HCT116 (cell line): ENCODE results near the gene PYGB. TPM values are rescaled to one million over a fixed set of nuclear protein-coding genes. Genes with fewer than 3 reads are reported as not detected.

Experiments
- ATAC-seq: fragments of 200-7000 bp; cut with Tn5 transposase; 2 replicates; pipeline ENCODE4 v1.9.1; 2020; ENCODE audit warnings: mild to moderate bottlenecking, moderate library complexity
- BruUV-seq: library from RNA; stranded (reverse); fragments of 400-500 nt; replicated peaks from 2 replicates; lab custom pipeline; 2021; lab: Mats Ljungman, UMichigan
- CTCF ChIA-PET: fragments of 300-600 bp; sonication (Branson Sonifier 250); formaldehyde crosslinking; loops from one replicate; lab custom pipeline; 2021; ENCODE audit warnings: antibody characterized with exemption; lab: Charles Lee
- POLR2A ChIA-PET: fragments of 300-600, 350-600 bp; sonication (Branson Sonifier 250); formaldehyde crosslinking; loops from one replicate; lab custom pipeline; 2021; ENCODE audit warnings: antibody characterized with exemption; lab: Charles Lee
- RAD21 ChIA-PET, 2 experiments: fragments of 300-600 bp; sonication (Branson Sonifier 250); formaldehyde crosslinking; loops; one replicate each; lab custom pipeline; 2023; ENCODE audit warnings: low total read pairs in 2 of 2; ENCODE audit not compliant: uncharacterized antibody in 2 of 2, unreplicated experiment in 2 of 2, low non-redundant PET in 1 of 2; lab: Charles Lee
- DNase-seq: peaks from one replicate; pipeline ENCODE4 v3.0.0-alpha.2; 2010; ENCODE audit warnings: low read depth, low spot score
- H2AFZ ChIP-seq: fragments of 200-600 bp; shearing (Covaris generic), sonication (generic); 2 replicates; pipeline ENCODE4 v1.6.1; 2017; ENCODE audit warnings: low read depth, mixed run types, mixed read lengths, antibody characterized with exemption, low read length; ENCODE audit not compliant: poor library complexity, severe bottlenecking
- H3K27ac ChIP-seq: 2 replicates; pipeline ENCODE4 v1.5.1; 2012; ENCODE audit warnings: low read depth, low read length
- H3K27me3 ChIP-seq: fragments of 200-600 bp; sonication (generic); 2 replicates; pipeline ENCODE4 v1.6.1; 2016; ENCODE audit warnings: mixed run types, low read length, mixed read lengths; ENCODE audit not compliant: insufficient read depth
- H3K36me3 ChIP-seq, 2 experiments: fragments of 200-500 bp in 1 of 2; fragments of 200-600 bp in 1 of 2; sonication (Bioruptor generic) in 1 of 2; sonication (generic) in 1 of 2; 2 replicates each; pipeline versions ENCODE4 v1.5.1 to v1.6.1; 2014 to 2016; ENCODE audit warnings: low read length in 2 of 2, inconsistent platforms in 1 of 2, mixed read lengths in 1 of 2, mixed run types in 1 of 2; ENCODE audit not compliant: insufficient read depth in 2 of 2, control insufficient read depth in 1 of 2
- H3K4me1 ChIP-seq, 2 experiments: fragments of 200-600 bp in 1 of 2; sonication (generic) in 1 of 2; 2 replicates each; pipeline versions ENCODE4 v1.5.1 to v1.6.1; 2012 to 2017; ENCODE audit warnings: low read length in 2 of 2, inconsistent platforms in 1 of 2, mild to moderate bottlenecking in 1 of 2, mixed read lengths in 1 of 2, mixed run types in 1 of 2, moderate library complexity in 1 of 2; ENCODE audit not compliant: insufficient read depth in 2 of 2, control insufficient read depth in 1 of 2
- H3K4me2 ChIP-seq: fragments of 200-600 bp; sonication (generic); 2 replicates; pipeline ENCODE4 v1.6.1; 2017; ENCODE audit warnings: mixed run types, low read length, mixed read lengths
- H3K4me3 ChIP-seq, 2 experiments: fragments of 200-600 bp in 1 of 2; sonication (generic) in 1 of 2; replicated peaks in 1 of 2; 2 replicates each; pipeline ENCODE4 v1.5.1; 2011 to 2016; ENCODE audit warnings: low read length in 2 of 2, control low read depth in 1 of 2, low read depth in 1 of 2, mild to moderate bottlenecking in 1 of 2, mixed read lengths in 1 of 2, mixed run types in 1 of 2
- H3K79me2 ChIP-seq: fragments of 200-600 bp; sonication (generic); 2 replicates; pipeline ENCODE4 v1.6.1; 2017; ENCODE audit warnings: mild to moderate bottlenecking, mixed run types, low read length, moderate library complexity, mixed read lengths; ENCODE audit not compliant: insufficient read depth
- H3K9ac ChIP-seq: fragments of 200-600 bp; sonication (generic); 2 replicates; pipeline ENCODE4 v1.6.1; 2016; ENCODE audit warnings: low read length, mixed read lengths
- H3K9me2 ChIP-seq: fragments of 200-600 bp; sonication (generic), shearing (Covaris generic); 2 replicates; pipeline ENCODE4 v1.6.1; 2017; ENCODE audit warnings: mixed run types, mild to moderate bottlenecking, moderate library complexity; ENCODE audit not compliant: insufficient read depth
- H3K9me3 ChIP-seq, 2 experiments: fragments of 200-500 bp in 1 of 2; fragments of 200-600 bp in 1 of 2; sonication (Bioruptor generic) in 1 of 2; sonication (generic) in 1 of 2; 2 replicates each; pipeline ENCODE4 v1.6.1; 2014 to 2017; ENCODE audit warnings: low read length in 2 of 2, mixed read lengths in 2 of 2, inconsistent platforms in 1 of 2, low read depth in 1 of 2, mild to moderate bottlenecking in 1 of 2, mixed run types in 1 of 2, moderate library complexity in 1 of 2; ENCODE audit not compliant: control insufficient read depth in 1 of 2, insufficient read depth in 1 of 2
- H4K20me1 ChIP-seq: fragments of 200-600 bp; sonication (generic), shearing (Covaris generic); 2 replicates; pipeline ENCODE4 v1.6.1; 2017; ENCODE audit warnings: mixed run types, mild to moderate bottlenecking, moderate library complexity; ENCODE audit not compliant: insufficient read depth
- CBX3 ChIP-seq: IDR thresholded peaks from 2 replicates; pipeline ENCODE4 v1.6.1; 2012; ENCODE audit warnings: low read depth
- EGR1 ChIP-seq: IDR thresholded peaks from 2 replicates; pipeline ENCODE4 v1.6.1; 2012; ENCODE audit warnings: low read depth
- EZH2 ChIP-seq: fragments of 200-600 bp; sonication (generic); IDR thresholded peaks from 2 replicates; pipeline ENCODE4 v1.6.1; 2017; ENCODE audit warnings: antibody characterized with exemption, mixed run types
- EZH2phosphoT487 ChIP-seq: fragments of 200-600 bp; IDR thresholded peaks from 2 replicates; pipeline ENCODE4 v1.6.1; 2018; ENCODE audit warnings: antibody characterized with exemption, borderline replicate concordance
- FOSL1 ChIP-seq: IDR thresholded peaks from 2 replicates; pipeline ENCODE4 v1.6.1; 2012; ENCODE audit warnings: low read depth
- JUND ChIP-seq: IDR thresholded peaks from 2 replicates; pipeline ENCODE4 v1.6.1; 2012
- POLR2A ChIP-seq: IDR thresholded peaks from 2 replicates; pipeline ENCODE4 v1.7.0; 2011; ENCODE audit warnings: borderline replicate concordance; ENCODE audit not compliant: insufficient read depth, insufficient read length; ENCODE audit errors: extremely low read depth
- POLR2AphosphoS5 ChIP-seq: IDR thresholded peaks from 2 replicates; pipeline ENCODE4 v1.6.1; 2011; ENCODE audit warnings: mild to moderate bottlenecking, low read depth, low read length, moderate library complexity
- RAD21 ChIP-seq: IDR thresholded peaks from 2 replicates; pipeline ENCODE4 v1.6.1; 2012; ENCODE audit warnings: low read depth, mild to moderate bottlenecking
- SIN3A ChIP-seq: IDR thresholded peaks from 2 replicates; pipeline ENCODE4 v1.6.1; 2012; ENCODE audit warnings: low read depth
- SP1 ChIP-seq: IDR thresholded peaks from 2 replicates; pipeline ENCODE4 v1.6.1; 2012; ENCODE audit warnings: low read depth
- SRF ChIP-seq: IDR thresholded peaks from 2 replicates; pipeline ENCODE4 v1.6.1; 2012; ENCODE audit warnings: low read depth
- TCF7L2 ChIP-seq: IDR thresholded peaks from 2 replicates; pipeline ENCODE4 v1.7.0; 2011; ENCODE audit warnings: borderline replicate concordance, inconsistent platforms; ENCODE audit not compliant: insufficient read depth, insufficient read length; ENCODE audit errors: extremely low read depth
- YY1 ChIP-seq: IDR thresholded peaks from 2 replicates; pipeline ENCODE4 v1.6.1; 2011; ENCODE audit warnings: low read length, low read depth, moderate library complexity, mild to moderate bottlenecking; ENCODE audit not compliant: insufficient replicate concordance; ENCODE audit errors: extremely low read depth
- ZNF274 ChIP-seq: fragments of 200-500 bp; sonication (Bioruptor generic); IDR thresholded peaks from 2 replicates; pipeline ENCODE4 v1.6.1; 2014; ENCODE audit warnings: mild to moderate bottlenecking, low read depth, low read length, inconsistent platforms
- intact Hi-C: fragments of 100-400 bp; cut with micrococcal nuclease; formaldehyde crosslinking; loops from 2 replicates; pipeline ENCODE4 v1.10.0; 2022
- total RNA-seq: library from RNA; stranded (reverse); gene quantifications from one replicate; pipeline ENCODE4 v1.2.1, GENCODE V29; 2021; ENCODE audit not compliant: unreplicated experiment
- TF ChIP-seq, protein P1 (sequence below): IDR thresholded peaks from 2 replicates; pipeline ENCODE4 v1.6.1; 2011; ENCODE audit warnings: mild to moderate bottlenecking, low read length, moderate library complexity; ENCODE audit not compliant: insufficient replicate concordance; ENCODE audit errors: extremely low read depth
- TF ChIP-seq, protein P2 (sequence below): IDR thresholded peaks from 2 replicates; pipeline ENCODE4 v1.6.1; 2012

PYGB gene
- total RNA-seq, 1 experiment from 2014 or later = 87.8 TPM

GRCh38 chr20:25259358-25259757, 11.5 kb downstream of the PYGB start:
- Histone ChIP-seq H3K79me2 (peaks cover 31% of the 10 kb centered on the region; the same call in 1 of the 2 replicates), H3K9ac (no peak overlapping the region), H2AFZ (no peak overlapping the region), H3K4me3 (no peak overlapping the region), H3K9me3 (no peaks in the 10 kb centered on the region), H3K4me2 (no peak overlapping the region), H3K27ac (no peak overlapping the region), H3K4me1 (peaks cover 8% of the 10 kb centered on the region in 2 experiments; a peak in 3 of 4 replicates), H3K9me2 (no peaks in the 10 kb centered on the region), H3K27me3 (no peaks in the 10 kb centered on the region), H3K36me3 (0 out of 4 replicates have a peak, but pooled peaks cover 0 to 4% of the 10 kb centered on the region in 2 experiments), H4K20me1 (no peaks in the 10 kb centered on the region)
- DNase-seq = no peak
- BruUV-seq = no TSS peak
- POLR2A ChIA-PET = no interaction called here
- CTCF ChIA-PET = no interaction called here
- RAD21 ChIA-PET = no interaction called here
- no peak for ATAC-seq
- TF ChIP-seq YY1 (no peak), EZH2phosphoT487 (no peak), SRF (no peak), JUND (no peak), POLR2A (no peak), TCF7L2 (no peak), POLR2AphosphoS5 (no peak), CBX3 (no peak), SIN3A (no peak), EZH2 (no peak), FOSL1 (no peak), SP1 (no peak), EGR1 (no peak), ZNF274 (no peak), RAD21 (no peak)
- TF ChIP-seq, protein P1, sequence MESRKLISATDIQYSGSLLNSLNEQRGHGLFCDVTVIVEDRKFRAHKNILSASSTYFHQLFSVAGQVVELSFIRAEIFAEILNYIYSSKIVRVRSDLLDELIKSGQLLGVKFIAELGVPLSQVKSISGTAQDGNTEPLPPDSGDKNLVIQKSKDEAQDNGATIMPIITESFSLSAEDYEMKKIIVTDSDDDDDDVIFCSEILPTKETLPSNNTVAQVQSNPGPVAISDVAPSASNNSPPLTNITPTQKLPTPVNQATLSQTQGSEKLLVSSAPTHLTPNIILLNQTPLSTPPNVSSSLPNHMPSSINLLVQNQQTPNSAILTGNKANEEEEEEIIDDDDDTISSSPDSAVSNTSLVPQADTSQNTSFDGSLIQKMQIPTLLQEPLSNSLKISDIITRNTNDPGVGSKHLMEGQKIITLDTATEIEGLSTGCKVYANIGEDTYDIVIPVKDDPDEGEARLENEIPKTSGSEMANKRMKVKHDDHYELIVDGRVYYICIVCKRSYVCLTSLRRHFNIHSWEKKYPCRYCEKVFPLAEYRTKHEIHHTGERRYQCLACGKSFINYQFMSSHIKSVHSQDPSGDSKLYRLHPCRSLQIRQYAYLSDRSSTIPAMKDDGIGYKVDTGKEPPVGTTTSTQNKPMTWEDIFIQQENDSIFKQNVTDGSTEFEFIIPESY = no peak
- TF ChIP-seq, protein P2, sequence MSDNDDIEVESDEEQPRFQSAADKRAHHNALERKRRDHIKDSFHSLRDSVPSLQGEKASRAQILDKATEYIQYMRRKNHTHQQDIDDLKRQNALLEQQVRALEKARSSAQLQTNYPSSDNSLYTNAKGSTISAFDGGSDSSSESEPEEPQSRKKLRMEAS = no peak
- intact Hi-C loops = loop anchor here (10.0 kb wide), 1 partner anchor 45 kb away; no protein-coding TSS in a partner anchor
